Heart right ventricle (tissue), 16 donors: ENCODE measurements around the gene PRDM5. TPM values are rescaled to one million over a fixed set of nuclear protein-coding genes. Genes with fewer than 3 reads are reported as not detected.

Experiments used
- ATAC-seq, 8 donors: fragments of 200-7000 bp; cut with Tn5 transposase; one replicate each; pipeline ENCODE4 v1.9.1; 2020; ENCODE audit warnings: mild to moderate bottlenecking in 8 of 8, moderate library complexity in 8 of 8, moderate number of reproducible peaks in 1 of 8
- DNase-seq, 2 donors: peaks; one replicate each; pipeline ENCODE4 v3.0.0-alpha.2; 2020
- H3K27ac ChIP-seq, 10 donors: fragments of 200-600 bp; sonication (generic) in 2 of 10; one replicate each; pipeline versions ENCODE4 v1.5.0 to v1.8.0; 2020 to 2022; ENCODE audit warnings: mild to moderate bottlenecking in 3 of 10
- H3K27me3 ChIP-seq, 7 donors: fragments of 200-600 bp; one replicate each; pipeline ENCODE4 v1.8.0; 2021 to 2022; ENCODE audit warnings: mild to moderate bottlenecking in 2 of 7
- H3K36me3 ChIP-seq, 9 donors: fragments of 200-600 bp; sonication (generic) in 1 of 9; one replicate each; pipeline versions ENCODE4 v1.5.0 to v1.8.0; 2020 to 2022; ENCODE audit warnings: mild to moderate bottlenecking in 2 of 9
- H3K4me1 ChIP-seq, 9 donors: fragments of 200-600 bp; sonication (generic) in 1 of 9; one replicate each; pipeline versions ENCODE4 v1.5.0 to v1.8.0; 2020 to 2022; ENCODE audit warnings: mild to moderate bottlenecking in 4 of 9
- H3K4me3 ChIP-seq, 10 donors: fragments of 200-600 bp; sonication (generic) in 2 of 10; one replicate each; pipeline versions ENCODE4 v1.5.0 to v1.8.0; 2020 to 2022; ENCODE audit warnings: mild to moderate bottlenecking in 7 of 10, moderate library complexity in 2 of 10
- H3K9me3 ChIP-seq, 11 donors: fragments of 200-600 bp in 10 of 11; sonication (generic) in 2 of 11; one replicate each; pipeline versions ENCODE4 v1.5.0 to v1.8.0; 2013 to 2022; ENCODE audit warnings: mild to moderate bottlenecking in 2 of 11, control low read depth in 1 of 11, moderate library complexity in 1 of 11
- CTCF ChIP-seq, 9 donors: fragments of 200-600 bp; sonication (generic) in 2 of 9; IDR thresholded peaks; one replicate each; pipeline versions ENCODE4 v1.5.0 to v1.8.0; 2021 to 2022; ENCODE audit warnings: antibody characterized with exemption in 9 of 9, mild to moderate bottlenecking in 5 of 9, moderate library complexity in 1 of 9
- WGBS, 2 donors: extraction: QIAGEN DNeasy Blood & Tissue Kit; methylation state at CpG; one replicate each; pipeline ENCODE4 v1.1.7; 2013; ENCODE audit warnings: inconsistent platforms in 1 of 2; 5-methylcytosine and 5-hydroxymethylcytosine counted together
- intact Hi-C, 10 donors: fragments of 100-400 bp; cut with DNase I; formaldehyde crosslinking; loops; one replicate each; pipeline versions ENCODE4 v1.11.1 to v1.14.2; 2022
- polyA plus RNA-seq, 2 donors: library from polyadenylated mRNA; stranded (reverse); fragments of 200-250 nt; gene quantifications; one replicate each; pipeline ENCODE4 v1.2.3, GENCODE V29; 2013
- total RNA-seq, 10 donors: library from RNA; stranded (reverse); fragmentation: NEBNext Ultra II Directional in 3 of 10; extraction: Animal tissue kit (Norgen Biotek cat#: 25700) in 3 of 10; gene quantifications; one replicate each; pipeline versions ENCODE4 v1.2.1 to v1.2.4, GENCODE V29; 2021 to 2023
- donor health status: Arrhythmogenic right ventricular cardiomyopathy.
- donor health status: ischemic (EF 13 %, LVEDD 7.1; RV severe dilation, severe dysfunction).
- donor health status: healthy with polysubstance abuse.
- donor health status: DM: no; HTN: yes; CAD: no.
- donor health status: DM: no; HTN: no; CAD: no.
- donor health status: ischemic (EF 25% LVEDD 6.9; RV normal size, moderate dysfunction).
- donor health status: ischemic (EF 25% LVEDD 5.7; RV mildly dilated, moderate dysfunction).
- donor health status: healthy.
- donor health status: DM: yes; HTN: yes; CAD: no.
- donor health status: Ischemic cardiomyopathy.
- donor health status: ischemic (EF 35%, LVEDD 5.7; RV mildly dilated, moderate dysfunction).
- donor health status: nonischemic (EF 11% LVEDD 7.7; RV severe dilation, severe dysfunction).
- donor health status: DM: yes; HTN: yes; CAD: no.
- donor health status: PGD.
- donor health status: ischemic (EF 29% LVEDD 5.4; RV normal size, mild dysfunction).
- donor health status: nonischemic (EF 23%, LVEDD 6.1; RV moderate dilation, normal function).

Gene PRDM5
- total and polyA plus RNA-seq, 12 donors, result 1.5 to 20.5 (median 12.1) TPM

- no peak overlapping the region for H3K4me3 ChIP-seq
- H3K27me3 ChIP-seq, result peaks cover 0 to 3% (median 0%) of the 10 kb centered on the region in 7 donors
- no peak overlapping the region for H3K27ac ChIP-seq
- ATAC-seq, result no peak
- H3K4me1 ChIP-seq, result peaks cover 0 to 40% (median 25%) of the 10 kb centered on the region in 9 donors
- no peak for TF ChIP-seq CTCF (IDR thresholded peaks at IDR 0.05)
- intact Hi-C loops, result no loop called here
- WGBS, 2 donors, result 60 to 65% methylated on average over 3 of the region's 3 CpGs
- no peak for DNase-seq
- peaks cover 0 to 10% (median 0%) of the 10 kb centered on the region in 9 donors for H3K36me3 ChIP-seq
- H3K9me3 ChIP-seq, result no peaks in the 10 kb centered on the region
These were observed 5.6 kb downstream of the PRDM5 start for GRCh38 chr4:120916937-120917336.

- TF ChIP-seq CTCF (IDR thresholded peaks at IDR 0.05), result no peak
- ATAC-seq (no peak), DNase-seq (no peak)
- WGBS, 2 donors, result 88 to 92% methylated on average over 2 of the region's 2 CpGs
- no peaks in the 10 kb centered on the region for H3K27me3 ChIP-seq
- H3K4me1 ChIP-seq, result peaks cover 0 to 27% (median 15%) of the 10 kb centered on the region in 9 donors
- no peak overlapping the region for H3K27ac ChIP-seq
- intact Hi-C loops, result no loop called here
- no peak overlapping the region for H3K4me3 ChIP-seq
- H3K36me3 ChIP-seq, result peaks cover 0 to 10% (median 0%) of the 10 kb centered on the region in 9 donors
- H3K9me3 ChIP-seq, result no peaks in the 10 kb centered on the region
These were observed 7.2 kb downstream of the PRDM5 start for GRCh38 chr4:120915336-120915735.

GRCh38 chr4:120903419-120903818 is 19.1 kb downstream of the PRDM5 start:
- ATAC-seq, result no peak
- TF ChIP-seq CTCF (IDR thresholded peaks at IDR 0.05), result no peak
- Histone ChIP-seq H3K27me3 (no peaks in the 10 kb centered on the region), H3K27ac (no peak overlapping the region), H3K36me3 (peaks cover 0 to 36% (median 4%) of the 10 kb centered on the region in 9 donors), H3K4me1 (no peaks in the 10 kb centered on the region), H3K9me3 (no peaks in the 10 kb centered on the region), H3K4me3 (no peak overlapping the region)
- 92 to 94% methylated on average over 2 of the region's 2 CpGs for WGBS, 2 donors
- DNase-seq, result no peak
- intact Hi-C loops, result no loop called here

- DNase-seq, result no peak
- no peaks in the 10 kb centered on the region for H3K27me3 ChIP-seq
- H3K27ac ChIP-seq, result no peak overlapping the region
- no peaks in the 10 kb centered on the region for H3K9me3 ChIP-seq
- no peak overlapping the region for H3K4me3 ChIP-seq
- peaks cover 0 to 36% (median 4%) of the 10 kb centered on the region in 9 donors for H3K36me3 ChIP-seq
- TF ChIP-seq CTCF (IDR thresholded peaks at IDR 0.05), result no peak
- no peaks in the 10 kb centered on the region for H3K4me1 ChIP-seq
- ATAC-seq, result no peak
- intact Hi-C loops, result no loop called here
These were observed 19.6 kb downstream of the PRDM5 start for GRCh38 chr4:120902925-120903324.
